Endothelial cell of umbilical vein (primary cell): ENCODE data around the gene C16orf90. TPM values are rescaled to one million over a fixed set of nuclear protein-coding genes. Genes with fewer than 3 reads are reported as not detected.

ENCODE experiments used
- BruUV-seq: library from RNA; stranded (reverse); fragments of 400-500 nt; replicated peaks from 2 replicates; lab custom pipeline; 2021; lab: Mats Ljungman, UMichigan
- CTCF ChIA-PET: fragments of 300-600, 350-600 bp; sonication (Branson Sonifier 250); formaldehyde crosslinking; loops from one replicate; lab custom pipeline; 2021; ENCODE audit warnings: antibody characterized with exemption, inconsistent platforms; lab: Charles Lee
- POLR2A ChIA-PET: fragments of 300-600, 350-600 bp; sonication (Branson Sonifier 250); formaldehyde crosslinking; loops from one replicate; lab custom pipeline; 2021; ENCODE audit warnings: antibody characterized with exemption, inconsistent platforms; lab: Charles Lee
- DNase-seq: peaks from one replicate; pipeline ENCODE4 v3.0.0-alpha.2; 2011; ENCODE audit warnings: low read depth, low spot score
- FAIRE-seq: peaks from 2 replicates; lab custom pipeline; 2011; peaks lifted over from hg19 to GRCh38; lab: Jason Lieb, UNC
- H2AFZ ChIP-seq: 2 replicates; pipeline ENCODE4 v1.6.0; 2012; ENCODE audit warnings: low read depth, low read length, control low read depth, inconsistent platforms
- H3K27ac ChIP-seq: 2 replicates; pipeline ENCODE4 v1.5.1; 2011; ENCODE audit warnings: low read depth, mild to moderate bottlenecking, control low read depth, low read length, moderate library complexity; ENCODE audit not compliant: insufficient read depth
- H3K27me3 ChIP-seq, 2 experiments: 2 replicates each; pipeline versions ENCODE4 v1.6.0 to v1.6.1; 2011; ENCODE audit warnings: low read length in 2 of 2, mixed read lengths in 1 of 2; ENCODE audit not compliant: control insufficient read depth in 2 of 2, insufficient read depth in 2 of 2
- H3K36me3 ChIP-seq, 2 experiments: 2 replicates in 1 of 2; 3 replicates in 1 of 2; pipeline ENCODE4 v1.5.1; 2011; ENCODE audit warnings: low read length in 2 of 2, mild to moderate bottlenecking in 1 of 2, moderate library complexity in 1 of 2; ENCODE audit not compliant: control insufficient read depth in 2 of 2, insufficient read depth in 2 of 2; ENCODE audit errors: extremely low read depth in 1 of 2
- H3K4me1 ChIP-seq: 3 replicates; pipeline ENCODE4 v1.5.1; 2011; ENCODE audit warnings: mild to moderate bottlenecking, low read length; ENCODE audit not compliant: control insufficient read depth, insufficient read depth; ENCODE audit errors: extremely low read depth
- H3K4me2 ChIP-seq: 2 replicates; pipeline ENCODE4 v1.6.1; 2011; ENCODE audit warnings: low read length, control low read depth, mixed read lengths; ENCODE audit not compliant: insufficient read depth
- H3K4me3 ChIP-seq, 3 experiments: fragments of 200-600 bp in 1 of 3; sonication (generic), shearing (Covaris generic) in 1 of 3; replicated peaks in 1 of 3; 2 replicates each; pipeline ENCODE4 v1.5.1; 2011 to 2016; ENCODE audit warnings: control low read depth in 3 of 3, low read length in 3 of 3, mild to moderate bottlenecking in 2 of 3, inconsistent platforms in 1 of 3, low read depth in 1 of 3, moderate library complexity in 1 of 3; ENCODE audit not compliant: insufficient read depth in 1 of 3
- H3K79me2 ChIP-seq: 2 replicates; pipeline ENCODE4 v1.6.0; 2012; ENCODE audit warnings: low read length, inconsistent platforms; ENCODE audit not compliant: control insufficient read depth, insufficient read depth
- H3K9ac ChIP-seq: replicated peaks from 2 replicates; pipeline ENCODE3; 2011; ENCODE audit warnings: low read length, control low read depth; ENCODE audit not compliant: insufficient read depth; ENCODE audit errors: extremely low read depth
- H3K9me1 ChIP-seq: replicated peaks from 3 replicates; pipeline ENCODE4 v1.6.0; 2011; ENCODE audit warnings: mild to moderate bottlenecking, low read length; ENCODE audit not compliant: control insufficient read depth, insufficient read depth; ENCODE audit errors: extremely low read depth
- H3K9me3 ChIP-seq: replicated peaks from 2 replicates; pipeline ENCODE4 v1.5.1; 2012; ENCODE audit warnings: low read length, inconsistent platforms; ENCODE audit not compliant: control insufficient read depth, insufficient read depth
- H4K20me1 ChIP-seq: replicated peaks from 2 replicates; pipeline ENCODE3; 2011; ENCODE audit warnings: mild to moderate bottlenecking, low read length; ENCODE audit not compliant: control insufficient read depth, insufficient read depth; ENCODE audit errors: extremely low read depth
- EZH2 ChIP-seq: IDR thresholded peaks from 2 replicates; pipeline ENCODE4 v1.6.1; 2012; ENCODE audit warnings: borderline replicate concordance, low read depth, mild to moderate bottlenecking, moderate library complexity, low read length, inconsistent platforms; ENCODE audit not compliant: severe bottlenecking
- FOS ChIP-seq: IDR thresholded peaks from 2 replicates; pipeline ENCODE4 v1.6.1; 2011; ENCODE audit warnings: mild to moderate bottlenecking, low read length, moderate library complexity, borderline replicate concordance; ENCODE audit not compliant: insufficient read depth
- GATA2 ChIP-seq: IDR thresholded peaks from 2 replicates; pipeline ENCODE4 v1.7.0; 2011; ENCODE audit warnings: low read depth, mild to moderate bottlenecking, moderate library complexity, mixed read lengths, low read length; ENCODE audit not compliant: insufficient read length, insufficient read depth
- JUN ChIP-seq: IDR thresholded peaks from 2 replicates; pipeline ENCODE4 v1.6.1; 2011; ENCODE audit warnings: borderline replicate concordance, low read depth; ENCODE audit not compliant: insufficient read length, insufficient read depth
- MYC ChIP-seq: IDR thresholded peaks from one replicate; pipeline ENCODE4 v1.6.1; 2011; ENCODE audit warnings: mild to moderate bottlenecking, low read depth, low read length
- POLR2A ChIP-seq: IDR thresholded peaks from 2 replicates; pipeline ENCODE4 v1.6.1; 2012; ENCODE audit warnings: low read depth, mild to moderate bottlenecking, control low read depth, low read length
- POLR2AphosphoS5 ChIP-seq: IDR thresholded peaks from 2 replicates; pipeline ENCODE4 v1.6.1; 2012; ENCODE audit warnings: low read depth, mild to moderate bottlenecking, control low read depth, low read length, moderate library complexity; ENCODE audit not compliant: insufficient read depth
- dilution Hi-C: fragments of 300-500 bp; cut with MboI; formaldehyde crosslinking; loops from one replicate; pipeline ENCODE4 v1.15.0; 2019; ENCODE audit warnings: low sequenced_read_pairs; ENCODE audit not compliant: extremely low pct_ligation_motif_present
- intact Hi-C: fragments of 100-400 bp; cut with micrococcal nuclease; formaldehyde crosslinking; loops from one replicate; pipeline ENCODE4 v1.10.0; 2022
- polyA plus RNA-seq, 4 experiments: library from polyadenylated mRNA; depleted of rRNA in 3 of 4; stranded (reverse) in 3 of 4; unstranded in 1 of 4; fragments of >200 nt; gene quantifications; 2 replicates each; pipeline versions ENCODE4 v1.2.1 to v1.2.3, GENCODE V29; 2011 to 2012; ENCODE audit warnings: missing spikeins in 1 of 4
- total RNA-seq: library from RNA; stranded (reverse); gene quantifications from 2 replicates; pipeline ENCODE4 v1.2.3, GENCODE V29; 2021
- TF ChIP-seq, protein P1 (sequence below): IDR thresholded peaks from 2 replicates; pipeline ENCODE4 v1.6.1; 2011; ENCODE audit not compliant: insufficient read depth, insufficient read length
- TF ChIP-seq, protein P2 (sequence below), 2 donors: IDR thresholded peaks; 1 replicate in 1 of 2; 2 replicates in 1 of 2; pipeline ENCODE4 v1.5.1; 2011; ENCODE audit warnings: low read length in 2 of 2, mild to moderate bottlenecking in 2 of 2, moderate library complexity in 2 of 2, control low read depth in 1 of 2, inconsistent platforms in 1 of 2, low read depth in 1 of 2; ENCODE audit not compliant: insufficient read depth in 1 of 2; ENCODE audit errors: extremely low read depth in 1 of 2

Gene C16orf90
- total and polyA plus RNA-seq, 2 donors (not counting 3 experiments of a cell fraction or from before 2014, with no cell fraction given): not detected

DNA sequence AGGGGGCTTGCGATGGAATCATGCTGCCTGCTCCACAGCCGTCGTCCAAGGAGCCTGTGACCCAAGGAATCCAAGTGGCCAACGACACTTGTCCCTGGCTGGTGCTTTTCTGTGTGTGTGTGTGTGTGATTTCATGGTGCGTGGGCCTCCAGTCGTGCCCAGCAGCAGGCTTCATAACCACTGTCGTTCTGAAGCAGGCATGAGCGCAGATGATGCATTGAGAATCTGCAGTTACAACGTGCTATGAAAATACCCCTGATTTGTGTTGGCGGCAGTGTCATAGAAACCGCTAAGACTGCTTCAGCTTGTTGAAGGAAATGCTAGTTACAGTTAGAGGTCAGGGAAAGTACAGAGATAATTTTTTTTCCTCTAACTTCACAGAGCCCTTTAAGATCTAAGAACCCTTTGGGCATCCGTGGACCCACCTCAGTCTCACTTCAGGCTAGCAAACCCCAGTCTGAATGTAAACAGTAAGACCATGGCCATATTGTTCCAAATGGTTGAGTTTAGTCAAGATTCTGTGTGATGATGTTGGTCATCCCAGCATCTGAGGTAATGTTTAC, 15.6 kb downstream of the C16orf90 start:
- dilution Hi-C loops (no loop called here), intact Hi-C loops (no loop called here)
- Histone ChIP-seq H3K9ac (no peak overlapping the region), H3K4me1 (no peaks in the 10 kb centered on the region), H3K27me3 (no peaks in the 10 kb centered on the region), H3K9me1 (no peaks in the 10 kb centered on the region), H3K27ac (no peak overlapping the region), H4K20me1 (no peaks in the 10 kb centered on the region), H3K4me3 (no peak overlapping the region), H3K4me2 (no peak overlapping the region), H2AFZ (no peak overlapping the region), H3K36me3 (peaks cover 2 to 38% of the 10 kb centered on the region in 2 experiments), H3K9me3 (no peaks in the 10 kb centered on the region), H3K79me2 (peaks cover 18% of the 10 kb centered on the region)
- no TSS peak for BruUV-seq
- CTCF ChIA-PET: interaction anchor here (1.1 kb wide), 1 partner anchor 213 kb away, joined by 3 read pairs; no protein-coding TSS in a partner anchor
- DNase-seq (no peak), FAIRE-seq (no peak)
- TF ChIP-seq FOS (no peak), GATA2 (no peak), EZH2 (no peak), JUN (no peak), POLR2AphosphoS5 (no peak), MYC (no peak), POLR2A (no peak)
- TF ChIP-seq, protein P1, sequence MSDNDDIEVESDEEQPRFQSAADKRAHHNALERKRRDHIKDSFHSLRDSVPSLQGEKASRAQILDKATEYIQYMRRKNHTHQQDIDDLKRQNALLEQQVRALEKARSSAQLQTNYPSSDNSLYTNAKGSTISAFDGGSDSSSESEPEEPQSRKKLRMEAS: no peak
- TF ChIP-seq, protein P2, sequence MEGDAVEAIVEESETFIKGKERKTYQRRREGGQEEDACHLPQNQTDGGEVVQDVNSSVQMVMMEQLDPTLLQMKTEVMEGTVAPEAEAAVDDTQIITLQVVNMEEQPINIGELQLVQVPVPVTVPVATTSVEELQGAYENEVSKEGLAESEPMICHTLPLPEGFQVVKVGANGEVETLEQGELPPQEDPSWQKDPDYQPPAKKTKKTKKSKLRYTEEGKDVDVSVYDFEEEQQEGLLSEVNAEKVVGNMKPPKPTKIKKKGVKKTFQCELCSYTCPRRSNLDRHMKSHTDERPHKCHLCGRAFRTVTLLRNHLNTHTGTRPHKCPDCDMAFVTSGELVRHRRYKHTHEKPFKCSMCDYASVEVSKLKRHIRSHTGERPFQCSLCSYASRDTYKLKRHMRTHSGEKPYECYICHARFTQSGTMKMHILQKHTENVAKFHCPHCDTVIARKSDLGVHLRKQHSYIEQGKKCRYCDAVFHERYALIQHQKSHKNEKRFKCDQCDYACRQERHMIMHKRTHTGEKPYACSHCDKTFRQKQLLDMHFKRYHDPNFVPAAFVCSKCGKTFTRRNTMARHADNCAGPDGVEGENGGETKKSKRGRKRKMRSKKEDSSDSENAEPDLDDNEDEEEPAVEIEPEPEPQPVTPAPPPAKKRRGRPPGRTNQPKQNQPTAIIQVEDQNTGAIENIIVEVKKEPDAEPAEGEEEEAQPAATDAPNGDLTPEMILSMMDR (IDR thresholded peaks at IDR 0.05; ENCODE audit: extremely low read depth in 1 of 2, insufficient read depth in 1 of 2, low read depth in 1 of 2, low read length in 2 of 2): no peak
- POLR2A ChIA-PET: no interaction called here
